ENCODE data around the gene ZRSR2. TPM values are rescaled to one million over a fixed set of nuclear protein-coding genes. Genes with fewer than 3 reads are reported as not detected.

The ZRSR2 gene
- total and polyA plus RNA-seq, 9 of the 15 experiments (the other 6 are each of a cell fraction or from before 2014, with no cell fraction given): 3.5 to 19.5 (median 8.6) TPM

- TF ChIP-seq BDP1 (IDR thresholded peaks at IDR 0.05; ENCODE audit: insufficient read depth, insufficient read length) (no peak), FOS (IDR thresholded peaks at IDR 0.05; ENCODE audit: extremely low read depth, insufficient read length) (no peak), ZNF239 (CRISPR knock-in tag; IDR thresholded peaks at IDR 0.05) (no peak), ZNF699 (CRISPR knock-in tag; IDR thresholded peaks at IDR 0.05; ENCODE audit: insufficient replicate concordance) (no peak), CXXC5 (CRISPR knock-in tag; IDR thresholded peaks at IDR 0.05) (no peak), ZBTB26 (CRISPR knock-in tag; IDR thresholded peaks at IDR 0.05) (no peak), MTA1 (IDR thresholded peaks at IDR 0.05; ENCODE audit: borderline replicate concordance) (no peak), CCNT2 (IDR thresholded peaks at IDR 0.05; ENCODE audit: borderline replicate concordance, extremely low read depth, insufficient read length, low read depth, low read length) (no peak), ZNF175 (CRISPR knock-in tag; IDR thresholded peaks at IDR 0.05; ENCODE audit: low read depth) (no peak), MAFK (IDR thresholded peaks at IDR 0.05; ENCODE audit: low read length) (no peak), NFIX (CRISPR knock-in tag; IDR thresholded peaks at IDR 0.05; ENCODE audit: low read depth) (no peak), MEF2A (IDR thresholded peaks at IDR 0.05; ENCODE audit: control insufficient read depth, low read depth, low read length) (no peak), ZNF76 (CRISPR knock-in tag; IDR thresholded peaks at IDR 0.05; ENCODE audit: borderline replicate concordance) (no peak)
These were observed 53.7 kb downstream of the ZRSR2 start (continued) for GRCh38 chrX:15843960-15844359.
